HG03045 (cell line): ENCODE results near the gene CCDC150.

Experiments used
- ATAC-seq: cut with Tn5 transposase; IDR thresholded peaks from one replicate; pipeline ENCODE4 v1.9.1; 2021; ENCODE audit warnings: mild to moderate bottlenecking, moderate library complexity; ENCODE audit not compliant: unreplicated experiment

Gene CCDC150

DNA sequence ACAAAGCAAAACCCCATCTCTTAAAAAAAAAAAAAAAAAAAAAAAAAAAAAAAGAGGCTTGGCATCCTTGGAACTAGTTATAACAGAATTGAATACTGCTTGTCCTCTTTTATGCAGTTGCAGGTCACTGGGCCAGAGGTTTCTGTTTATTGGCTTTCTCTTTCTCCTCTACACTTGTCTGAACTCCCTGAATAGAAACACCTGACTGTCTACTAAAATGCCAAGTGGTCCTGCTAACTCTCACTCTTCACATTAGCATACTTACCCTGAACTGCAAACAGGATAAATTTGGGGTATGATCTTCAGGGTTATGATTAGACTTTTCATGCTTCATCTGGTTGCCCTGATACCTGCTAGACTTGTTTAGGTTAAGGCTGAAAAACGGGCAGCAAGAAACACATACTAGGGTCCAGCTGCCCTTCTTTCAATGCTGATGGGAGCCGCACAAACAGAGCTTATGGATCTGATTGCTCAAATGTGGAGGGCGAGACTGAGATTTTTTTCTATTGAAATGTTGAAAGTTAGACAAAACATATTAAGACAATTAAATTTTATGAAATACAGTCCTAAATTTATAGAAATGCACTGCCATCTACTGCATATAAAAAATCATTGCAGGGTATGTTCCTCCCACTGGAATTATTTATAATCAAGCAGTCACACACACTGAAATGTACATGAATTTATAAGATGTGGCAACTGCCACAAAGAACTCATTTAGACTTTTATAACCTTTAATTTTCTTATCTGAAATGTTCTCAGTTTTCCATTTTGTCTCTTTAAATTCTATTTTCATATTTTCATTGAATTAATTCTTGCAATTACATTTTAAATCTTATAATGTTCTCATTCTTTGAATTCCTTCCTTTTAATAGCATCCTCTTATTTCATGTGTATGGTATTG lies 119.2 kb downstream of the CCDC150 start:
- no peak for ATAC-seq

DNA sequence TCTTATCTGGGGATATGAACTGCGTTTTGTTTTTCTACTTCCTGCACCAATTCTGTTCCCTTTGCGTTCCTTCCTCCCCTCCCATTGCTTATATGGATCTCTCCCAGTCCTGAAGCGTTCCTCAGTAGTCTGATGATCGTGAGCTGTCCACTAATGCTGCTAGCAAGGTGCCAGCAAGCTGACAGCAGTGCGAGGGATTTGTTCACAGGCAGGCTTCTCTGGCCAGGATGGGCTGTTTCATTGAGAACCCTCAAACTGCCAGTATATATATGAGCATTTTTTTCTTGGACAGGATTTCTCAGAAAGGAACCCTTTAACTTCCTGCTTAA lies 119.8 kb downstream of the CCDC150 start:
- ATAC-seq = no peak

DNA sequence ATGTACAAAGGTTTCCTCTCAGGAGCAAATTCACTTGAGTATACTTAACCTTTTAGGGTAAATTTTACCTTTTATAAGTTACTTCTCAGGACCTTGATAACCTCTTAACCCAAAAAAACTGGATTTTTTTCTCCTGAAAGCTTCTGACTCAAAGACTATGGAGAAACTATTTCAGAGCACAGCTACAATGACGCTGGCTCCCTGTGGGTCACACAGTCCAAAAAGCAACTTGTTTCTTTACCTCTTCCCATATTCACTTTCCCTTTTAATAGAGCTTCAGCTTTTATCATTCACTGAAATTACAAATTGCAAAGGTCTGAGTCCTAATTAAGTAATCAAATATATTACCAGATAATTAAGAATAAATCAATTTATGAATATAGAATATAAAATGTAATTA lies 127.6 kb downstream of the CCDC150 start:
- no peak for ATAC-seq
